Measurements from ENCODE around the gene KATNAL2. TPM values are rescaled to one million over a fixed set of nuclear protein-coding genes. Genes with fewer than 3 reads are reported as not detected.
A peak's percentile ranks its signal among the peaks of the same experiment; 100 is the strongest.

KATNAL2 gene
- total and polyA plus RNA-seq, 2 experiments from 2014 or later: 4.3 to 4.4 TPM

GRCh38 chr18:46917803-46918600 lies 600 bp downstream of the KATNAL2 start:
- H2AFZ ChIP-seq: peak overlapping the region; percentile 100
- H3K27ac ChIP-seq: peak overlapping the region; percentile 96
- DNase-seq (ENCODE audit: low spot score): peak; percentile 34

GRCh38 chr18:46920067-46920466 lies 2.7 kb downstream of the KATNAL2 start:
- Histone ChIP-seq H3K4me3 (no peak overlapping the region), H4K20me1 (ENCODE audit: insufficient read depth, poor library complexity, severe bottlenecking) (peaks cover 8% of the 10 kb centered on the region), H3K9me2 (replicated peaks; ENCODE audit: insufficient read depth) (no peaks in the 10 kb centered on the region), H3K36me3 (replicated peaks; ENCODE audit: insufficient read depth, low read depth) (no peaks in the 10 kb centered on the region), H2AFZ (no peak overlapping the region), H3K9me3 (ENCODE audit: low read depth) (no peaks in the 10 kb centered on the region), H3K4me1 (ENCODE audit: insufficient read depth) (peaks cover 8% of the 10 kb centered on the region), H3K79me2 (peaks cover 15% of the 10 kb centered on the region), H3K4me2 (no peak overlapping the region), H3K27ac (no peak overlapping the region), H3K27me3 (no peaks in the 10 kb centered on the region)
- TF ChIP-seq, protein P1, sequence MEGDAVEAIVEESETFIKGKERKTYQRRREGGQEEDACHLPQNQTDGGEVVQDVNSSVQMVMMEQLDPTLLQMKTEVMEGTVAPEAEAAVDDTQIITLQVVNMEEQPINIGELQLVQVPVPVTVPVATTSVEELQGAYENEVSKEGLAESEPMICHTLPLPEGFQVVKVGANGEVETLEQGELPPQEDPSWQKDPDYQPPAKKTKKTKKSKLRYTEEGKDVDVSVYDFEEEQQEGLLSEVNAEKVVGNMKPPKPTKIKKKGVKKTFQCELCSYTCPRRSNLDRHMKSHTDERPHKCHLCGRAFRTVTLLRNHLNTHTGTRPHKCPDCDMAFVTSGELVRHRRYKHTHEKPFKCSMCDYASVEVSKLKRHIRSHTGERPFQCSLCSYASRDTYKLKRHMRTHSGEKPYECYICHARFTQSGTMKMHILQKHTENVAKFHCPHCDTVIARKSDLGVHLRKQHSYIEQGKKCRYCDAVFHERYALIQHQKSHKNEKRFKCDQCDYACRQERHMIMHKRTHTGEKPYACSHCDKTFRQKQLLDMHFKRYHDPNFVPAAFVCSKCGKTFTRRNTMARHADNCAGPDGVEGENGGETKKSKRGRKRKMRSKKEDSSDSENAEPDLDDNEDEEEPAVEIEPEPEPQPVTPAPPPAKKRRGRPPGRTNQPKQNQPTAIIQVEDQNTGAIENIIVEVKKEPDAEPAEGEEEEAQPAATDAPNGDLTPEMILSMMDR (IDR thresholded peaks at IDR 0.05; ENCODE audit: poor library complexity): no peak
- no peak for TF ChIP-seq EZH2 (IDR thresholded peaks at IDR 0.05; ENCODE audit: borderline replicate concordance)
- TF ChIP-seq EZH2phosphoT487 (IDR thresholded peaks at IDR 0.05; ENCODE audit: low read depth, severe bottlenecking, unreplicated experiment): no peak
- no peak for DNase-seq (ENCODE audit: low spot score)
- 93% methylated on average over 2 of the region's 2 CpGs for WGBS (ENCODE audit: low lambda C conversion rate, missing lambda C conversion rate)

More at GRCh38 chr18:46917803-46918600, 600 bp downstream of the KATNAL2 start:
- Histone ChIP-seq H3K4me1 (ENCODE audit: insufficient read depth) (peaks cover 10% of the 10 kb centered on the region), H3K36me3 (replicated peaks; ENCODE audit: insufficient read depth, low read depth) (no peaks in the 10 kb centered on the region), H4K20me1 (ENCODE audit: insufficient read depth, poor library complexity, severe bottlenecking) (peaks cover 20% of the 10 kb centered on the region), H3K79me2 (peaks cover 36% of the 10 kb centered on the region), H3K4me3 (peak overlapping the region; percentile 97), H3K27me3 (no peaks in the 10 kb centered on the region), H3K4me2 (peak overlapping the region; percentile 88), H3K9me2 (replicated peaks; ENCODE audit: insufficient read depth) (no peaks in the 10 kb centered on the region), H3K9me3 (ENCODE audit: low read depth) (no peaks in the 10 kb centered on the region)
- TF ChIP-seq, protein P1 (IDR thresholded peaks at IDR 0.05; ENCODE audit: poor library complexity): no peak
- TF ChIP-seq EZH2phosphoT487 (IDR thresholded peaks at IDR 0.05; ENCODE audit: low read depth, severe bottlenecking, unreplicated experiment): no peak
- TF ChIP-seq EZH2 (IDR thresholded peaks at IDR 0.05; ENCODE audit: borderline replicate concordance): no peak
- 34% methylated on average over 33 of the region's 33 CpGs for WGBS (ENCODE audit: low lambda C conversion rate, missing lambda C conversion rate)

DNA sequence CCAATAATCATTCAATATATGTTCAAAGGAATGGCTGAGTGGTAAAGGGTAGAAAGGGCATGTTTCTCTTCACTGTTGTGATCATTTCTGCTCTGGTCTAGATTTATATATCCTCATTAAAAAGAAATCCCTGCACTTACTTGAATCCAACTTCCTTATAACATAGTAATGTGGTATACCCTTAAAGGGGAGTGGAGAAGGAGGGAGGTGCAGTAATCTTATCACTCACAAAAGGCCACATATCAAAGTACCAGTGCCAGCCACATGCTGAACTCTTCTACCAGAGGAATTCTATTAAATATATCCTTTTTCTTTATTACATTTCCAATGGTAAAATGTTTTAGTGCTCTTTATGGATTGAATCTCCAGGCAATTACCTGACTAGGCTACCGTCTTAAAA lies 3.3 kb downstream of the KATNAL2 start:
- Histone ChIP-seq H3K9me2 (replicated peaks; ENCODE audit: insufficient read depth) (no peaks in the 10 kb centered on the region), H4K20me1 (ENCODE audit: insufficient read depth, poor library complexity, severe bottlenecking) (peaks cover 2% of the 10 kb centered on the region), H3K79me2 (peaks cover 10% of the 10 kb centered on the region), H3K27me3 (no peaks in the 10 kb centered on the region), H3K4me2 (no peak overlapping the region), H3K4me3 (no peak overlapping the region), H3K4me1 (ENCODE audit: insufficient read depth) (peaks cover 2% of the 10 kb centered on the region), H3K9me3 (ENCODE audit: low read depth) (no peaks in the 10 kb centered on the region), H2AFZ (no peak overlapping the region), H3K36me3 (replicated peaks; ENCODE audit: insufficient read depth, low read depth) (no peaks in the 10 kb centered on the region), H3K27ac (no peak overlapping the region)
- no peak for TF ChIP-seq EZH2phosphoT487 (IDR thresholded peaks at IDR 0.05; ENCODE audit: low read depth, severe bottlenecking, unreplicated experiment)
- TF ChIP-seq EZH2 (IDR thresholded peaks at IDR 0.05; ENCODE audit: borderline replicate concordance): no peak
- TF ChIP-seq, protein P1 (IDR thresholded peaks at IDR 0.05; ENCODE audit: poor library complexity): no peak
- no peak for DNase-seq (ENCODE audit: low spot score)
- WGBS (ENCODE audit: low lambda C conversion rate, missing lambda C conversion rate): 94% methylated on average over 1 of the region's 1 CpG
